HEK293T (cell line): ENCODE results near the gene FNDC3B.

Source experiments
- HDGF ChIP-seq: fragments of 450-650 bp; IDR thresholded peaks from 2 replicates; pipeline ENCODE4 v1.6.1; 2017; ENCODE audit warnings: antibody characterized with exemption, borderline replicate concordance
- SP1 ChIP-seq: fragments of 450-650 bp; IDR thresholded peaks from 2 replicates; pipeline ENCODE4 v1.6.1; 2017

GRCh38 chr3:172167892-172168648 lies 128.7 kb downstream of the FNDC3B start:
- TF ChIP-seq HDGF: no peak
- no peak for TF ChIP-seq SP1
